ENCODE results near the gene AGXT2.

DNA sequence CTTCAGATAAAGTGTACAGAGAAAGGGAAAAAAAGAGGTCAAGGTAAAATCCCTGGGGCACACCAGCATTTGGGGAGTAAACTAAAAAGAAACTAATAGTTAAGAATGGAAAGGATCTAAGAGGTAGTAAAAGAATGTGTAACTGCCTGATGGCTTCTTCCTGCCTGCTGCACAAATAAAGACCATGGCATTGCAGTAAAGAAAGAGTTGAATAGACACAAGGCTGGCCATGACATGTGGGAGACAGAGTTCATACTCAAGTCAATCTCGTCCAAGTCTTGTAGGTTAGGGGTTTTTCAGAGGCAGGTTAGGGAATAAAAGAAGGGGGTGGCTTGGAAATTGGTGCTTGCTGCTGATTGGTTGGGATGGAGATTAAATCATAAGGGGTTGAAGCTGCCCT lies 60.8 kb downstream of the AGXT2 start:
- TF ChIP-seq POLR2AphosphoS5 (IDR thresholded peaks at IDR 0.05; ENCODE audit: low read depth, low read length) (no peak), CEBPG (CRISPR knock-in tag; IDR thresholded peaks at IDR 0.05) (no peak), TARDBP (CRISPR knock-in tag; IDR thresholded peaks at IDR 0.05) (no peak), SMC3 (IDR thresholded peaks at IDR 0.05; ENCODE audit: low read length) (no peak), ZNF547 (CRISPR knock-in tag; IDR thresholded peaks at IDR 0.05) (no peak), ZNF432 (CRISPR knock-in tag; IDR thresholded peaks at IDR 0.05; ENCODE audit: borderline replicate concordance) (no peak)
- TF ChIP-seq, protein P1, sequence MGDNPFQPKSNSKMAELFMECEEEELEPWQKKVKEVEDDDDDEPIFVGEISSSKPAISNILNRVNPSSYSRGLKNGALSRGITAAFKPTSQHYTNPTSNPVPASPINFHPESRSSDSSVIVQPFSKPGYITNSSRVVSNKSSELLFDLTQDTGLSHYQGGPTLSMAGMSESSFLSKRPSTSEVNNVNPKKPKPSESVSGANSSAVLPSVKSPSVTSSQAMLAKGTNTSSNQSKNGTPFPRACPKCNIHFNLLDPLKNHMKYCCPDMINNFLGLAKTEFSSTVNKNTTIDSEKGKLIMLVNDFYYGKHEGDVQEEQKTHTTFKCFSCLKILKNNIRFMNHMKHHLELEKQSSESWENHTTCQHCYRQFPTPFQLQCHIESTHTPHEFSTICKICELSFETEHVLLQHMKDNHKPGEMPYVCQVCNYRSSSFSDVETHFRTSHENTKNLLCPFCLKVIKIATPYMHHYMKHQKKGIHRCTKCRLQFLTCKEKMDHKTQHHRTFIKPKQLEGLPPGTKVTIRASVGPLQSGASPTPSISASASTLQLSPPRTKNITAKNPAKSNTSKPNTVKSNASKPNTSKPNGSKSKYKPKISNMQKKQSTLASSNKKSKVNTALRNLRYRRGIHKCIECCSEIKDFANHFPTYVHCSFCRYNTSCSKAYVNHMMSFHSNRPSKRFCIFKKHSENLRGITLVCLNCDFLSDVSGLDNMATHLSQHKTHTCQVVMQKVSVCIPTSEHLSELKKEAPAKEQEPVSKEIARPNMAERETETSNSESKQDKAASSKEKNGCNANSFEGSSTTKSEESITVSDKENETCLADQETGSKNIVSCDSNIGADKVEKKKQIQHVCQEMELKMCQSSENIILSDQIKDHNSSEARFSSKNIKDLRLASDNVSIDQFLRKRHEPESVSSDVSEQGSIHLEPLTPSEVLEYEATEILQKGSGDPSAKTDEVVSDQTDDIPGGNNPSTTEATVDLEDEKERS (CRISPR knock-in tag; IDR thresholded peaks at IDR 0.05) = no peak
- TF ChIP-seq, protein P2, sequence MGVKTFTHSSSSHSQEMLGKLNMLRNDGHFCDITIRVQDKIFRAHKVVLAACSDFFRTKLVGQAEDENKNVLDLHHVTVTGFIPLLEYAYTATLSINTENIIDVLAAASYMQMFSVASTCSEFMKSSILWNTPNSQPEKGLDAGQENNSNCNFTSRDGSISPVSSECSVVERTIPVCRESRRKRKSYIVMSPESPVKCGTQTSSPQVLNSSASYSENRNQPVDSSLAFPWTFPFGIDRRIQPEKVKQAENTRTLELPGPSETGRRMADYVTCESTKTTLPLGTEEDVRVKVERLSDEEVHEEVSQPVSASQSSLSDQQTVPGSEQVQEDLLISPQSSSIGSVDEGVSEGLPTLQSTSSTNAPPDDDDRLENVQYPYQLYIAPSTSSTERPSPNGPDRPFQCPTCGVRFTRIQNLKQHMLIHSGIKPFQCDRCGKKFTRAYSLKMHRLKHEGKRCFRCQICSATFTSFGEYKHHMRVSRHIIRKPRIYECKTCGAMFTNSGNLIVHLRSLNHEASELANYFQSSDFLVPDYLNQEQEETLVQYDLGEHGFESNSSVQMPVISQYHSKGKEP (CRISPR knock-in tag; IDR thresholded peaks at IDR 0.05) = no peak
- TF ChIP-seq, protein P3, sequence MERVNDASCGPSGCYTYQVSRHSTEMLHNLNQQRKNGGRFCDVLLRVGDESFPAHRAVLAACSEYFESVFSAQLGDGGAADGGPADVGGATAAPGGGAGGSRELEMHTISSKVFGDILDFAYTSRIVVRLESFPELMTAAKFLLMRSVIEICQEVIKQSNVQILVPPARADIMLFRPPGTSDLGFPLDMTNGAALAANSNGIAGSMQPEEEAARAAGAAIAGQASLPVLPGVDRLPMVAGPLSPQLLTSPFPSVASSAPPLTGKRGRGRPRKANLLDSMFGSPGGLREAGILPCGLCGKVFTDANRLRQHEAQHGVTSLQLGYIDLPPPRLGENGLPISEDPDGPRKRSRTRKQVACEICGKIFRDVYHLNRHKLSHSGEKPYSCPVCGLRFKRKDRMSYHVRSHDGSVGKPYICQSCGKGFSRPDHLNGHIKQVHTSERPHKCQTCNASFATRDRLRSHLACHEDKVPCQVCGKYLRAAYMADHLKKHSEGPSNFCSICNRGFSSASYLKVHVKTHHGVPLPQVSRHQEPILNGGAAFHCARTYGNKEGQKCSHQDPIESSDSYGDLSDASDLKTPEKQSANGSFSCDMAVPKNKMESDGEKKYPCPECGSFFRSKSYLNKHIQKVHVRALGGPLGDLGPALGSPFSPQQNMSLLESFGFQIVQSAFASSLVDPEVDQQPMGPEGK (CRISPR knock-in tag; IDR thresholded peaks at IDR 0.05) = no peak
